HFF-Myc (cell line): ENCODE measurements around the gene ATIC.
"Not testable (repeated sequence)": the region's sequence is repeated elsewhere in the genome, so short reads cannot be mapped to it uniquely, and the experiment has no call there.

Source experiments
- DNase-seq: peaks from one replicate; pipeline ENCODE4 v3.0.0-alpha.2; 2011; ENCODE audit warnings: low read depth; ENCODE audit errors: extremely low read depth
- H3K4me3 ChIP-seq: replicated peaks from 2 replicates; pipeline ENCODE4 v1.5.1; 2011; ENCODE audit warnings: low read depth, mild to moderate bottlenecking, control low read depth, low read length
- CTCF ChIP-seq: IDR thresholded peaks from 2 replicates; pipeline ENCODE4 v1.5.1; 2012; ENCODE audit warnings: mild to moderate bottlenecking, low read depth, low read length, control low read depth; ENCODE audit errors: missing control alignments

The ATIC gene

GRCh38 chr2:215286309-215286708 lies 25.6 kb upstream of the ATIC start:
- DNase-seq: no peak
- no peak for TF ChIP-seq CTCF
- H3K4me3 ChIP-seq: no peak overlapping the region

- TF ChIP-seq CTCF: no peak
- no peak overlapping the region for H3K4me3 ChIP-seq
- no peak for DNase-seq
Measured at GRCh38 chr2:215288112-215288815, 23.6 kb upstream of the ATIC start.

DNA sequence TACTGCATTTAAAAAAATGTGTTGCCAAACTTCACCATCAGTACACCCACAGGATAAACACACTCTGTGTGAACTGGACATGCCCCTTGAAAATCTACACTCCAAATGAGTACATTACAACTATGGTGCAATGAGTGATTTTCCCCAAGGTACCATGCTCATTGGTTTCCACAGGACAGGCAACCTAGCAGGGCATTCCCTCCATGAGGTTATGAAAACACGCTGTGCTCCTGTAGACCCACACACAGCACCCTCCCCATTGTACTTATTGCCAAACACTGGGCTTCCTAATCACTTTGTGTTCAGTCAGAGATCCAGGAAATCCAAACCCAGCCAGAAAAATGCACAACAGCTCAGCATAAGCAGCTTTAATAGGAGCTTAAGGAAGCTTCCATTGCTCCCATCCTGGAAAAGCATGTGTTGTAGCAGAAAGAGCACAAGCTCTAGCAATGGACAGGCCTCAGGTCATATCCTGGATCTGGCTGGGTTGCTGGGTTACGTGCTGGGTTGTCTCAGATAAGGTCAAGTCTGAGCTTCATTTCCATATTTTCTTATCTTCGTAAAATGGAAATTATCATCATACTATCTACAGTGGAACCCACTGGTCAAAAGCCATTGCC lies 20.8 kb upstream of the ATIC start:
- TF ChIP-seq CTCF: no peak
- no peak overlapping the region for H3K4me3 ChIP-seq
- no peak for DNase-seq

GRCh38 chr2:215293879-215294278 lies 18.0 kb upstream of the ATIC start:
- DNase-seq: no peak
- no peak overlapping the region for H3K4me3 ChIP-seq
- no peak for TF ChIP-seq CTCF

DNA sequence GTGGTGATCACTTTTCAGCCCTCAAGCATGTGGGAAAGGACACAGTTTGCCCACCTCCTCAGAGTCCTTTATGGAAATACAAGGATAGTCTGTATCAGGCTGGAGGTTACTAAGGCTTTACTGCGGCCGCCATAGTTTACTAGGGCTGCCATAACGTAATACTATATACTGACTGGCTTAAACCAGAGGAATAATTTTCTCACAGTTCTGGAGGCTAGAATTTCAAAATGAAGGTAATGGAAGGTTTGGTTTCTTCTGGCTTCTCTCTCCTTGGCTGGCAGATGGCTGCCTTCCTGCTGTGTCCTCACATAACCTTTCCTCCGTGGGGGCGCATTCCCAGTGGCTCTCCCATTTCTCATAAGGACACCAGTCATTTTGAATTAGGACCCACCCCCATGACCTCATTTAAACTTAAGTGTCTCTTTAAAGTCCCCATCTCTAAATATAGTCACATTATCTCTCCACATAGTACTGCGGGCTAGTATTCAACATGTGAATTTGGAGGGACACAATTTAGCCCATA lies 12.5 kb upstream of the ATIC start:
- no peak for DNase-seq
- no peak for TF ChIP-seq CTCF
- no peak overlapping the region for H3K4me3 ChIP-seq

GRCh38 chr2:215301994-215302393 lies 9.9 kb upstream of the ATIC start:
- no peak overlapping the region for H3K4me3 ChIP-seq
- no peak for DNase-seq
- TF ChIP-seq CTCF: no peak

- DNase-seq: not testable (repeated sequence)
- H3K4me3 ChIP-seq: peak overlapping the region; percentile 73
Measured at GRCh38 chr2:215311259-215311624, 617 bp upstream of the ATIC start.
